K562 (cell line): Measurements from ENCODE around the gene C17orf78. TPM values are rescaled to one million over a fixed set of nuclear protein-coding genes. Genes with fewer than 3 reads are reported as not detected.

Experiments
- CBFA2T2 ChIP-seq: fragments of 450-650 bp; conservative IDR thresholded peaks from 2 replicates; pipeline ENCODE4 v1.6.1; 2017; ENCODE audit warnings: mild to moderate bottlenecking
- DNMT1 ChIP-seq: fragments of 450-650 bp; IDR thresholded peaks from 2 replicates; pipeline ENCODE4 v1.6.1; 2016; ENCODE audit warnings: antibody characterized with exemption, mild to moderate bottlenecking
- POLR2G ChIP-seq: fragments of 200-400 bp; formaldehyde crosslinking; IDR thresholded peaks from 2 replicates; pipeline ENCODE4 v1.6.1; 2017; ENCODE audit warnings: low read depth, mild to moderate bottlenecking, antibody characterized with exemption, low read length, moderate library complexity
- RNF2 ChIP-seq: sonication (generic); IDR thresholded peaks from 2 replicates; pipeline ENCODE4 v1.6.1; 2016
- SAP30 ChIP-seq: fragments of 200-600 bp; sonication (generic); IDR thresholded peaks from 2 replicates; pipeline ENCODE4 v1.6.1; 2012; ENCODE audit warnings: borderline replicate concordance, low read depth, mild to moderate bottlenecking, moderate library complexity, low read length, control low read depth, inconsistent platforms; ENCODE audit not compliant: insufficient read depth, poor library complexity, severe bottlenecking
- ZC3H4 ChIP-seq: sonication (generic); formaldehyde crosslinking; IDR thresholded peaks from 2 replicates; pipeline ENCODE4 v1.9.0; 2021; ENCODE audit warnings: missing genetic modification reagents, borderline replicate concordance
- ZKSCAN3 ChIP-seq: fragments of 250-450 bp; sonication (Bioruptor Pico); IDR thresholded peaks from 2 replicates; pipeline ENCODE4 v1.4.0; 2020
- ZNF584 ChIP-seq: fragments of 200-800 bp; sonication (Bioruptor generic); IDR thresholded peaks from 2 replicates; pipeline ENCODE4 v1.6.1; 2016; ENCODE audit warnings: low read depth, mild to moderate bottlenecking, missing genetic modification characterization, missing compliant biosample characterization
- polyA plus RNA-seq, 8 experiments: library from polyadenylated mRNA; depleted of rRNA in 4 of 8; stranded (reverse) in 5 of 8; unstranded in 3 of 8; fragments of >200 nt; fragmentation: Nextera tagmentation in 2 of 8; fragmentation: Illumina TruSeq in 1 of 8; extraction: Ambion mirVana in 2 of 8; extraction: Trizol in 1 of 8; gene quantifications; 2 replicates each; pipeline versions ENCODE4 v1.2.1 to v1.2.3, GENCODE V29; 2011 to 2014; ENCODE audit warnings: inconsistent platforms in 1 of 8, missing spikeins in 1 of 8
- total RNA-seq, 7 experiments: library from RNA; depleted of rRNA in 6 of 7; stranded (reverse); fragments of >200 nt in 6 of 7; fragmentation: Illumina TruSeq in 2 of 7; extraction: Trizol in 2 of 7; gene quantifications; 2 replicates each; pipeline versions ENCODE4 v1.2.1 to v1.2.3, GENCODE V29; 2011 to 2021; ENCODE audit warnings: low replicate concordance in 1 of 7
- TF ChIP-seq, protein P1 (sequence below), 2 experiments: fragments of 450-650 bp in 1 of 2; sonication (generic) in 1 of 2; formaldehyde crosslinking in 1 of 2; IDR thresholded peaks; 2 replicates each; pipeline versions ENCODE4 v1.7.1 to v1.9.0; 2016 to 2022; ENCODE audit warnings: inconsistent platforms in 1 of 2, mild to moderate bottlenecking in 1 of 2, missing genetic modification reagents in 1 of 2
- TF ChIP-seq, protein P2 (sequence below): fragments of 450-650 bp; IDR thresholded peaks from 2 replicates; pipeline ENCODE4 v1.6.1; 2016; ENCODE audit warnings: mild to moderate bottlenecking
- TF ChIP-seq, protein P3 (sequence below): fragments of 450-650 bp; IDR thresholded peaks from 2 replicates; pipeline ENCODE4 v1.7.0; 2016; ENCODE audit warnings: borderline replicate concordance

Gene C17orf78
- total and polyA plus RNA-seq, 9 of the 15 experiments (the other 6 are each of a cell fraction or from before 2014, with no cell fraction given): not detected

DNA sequence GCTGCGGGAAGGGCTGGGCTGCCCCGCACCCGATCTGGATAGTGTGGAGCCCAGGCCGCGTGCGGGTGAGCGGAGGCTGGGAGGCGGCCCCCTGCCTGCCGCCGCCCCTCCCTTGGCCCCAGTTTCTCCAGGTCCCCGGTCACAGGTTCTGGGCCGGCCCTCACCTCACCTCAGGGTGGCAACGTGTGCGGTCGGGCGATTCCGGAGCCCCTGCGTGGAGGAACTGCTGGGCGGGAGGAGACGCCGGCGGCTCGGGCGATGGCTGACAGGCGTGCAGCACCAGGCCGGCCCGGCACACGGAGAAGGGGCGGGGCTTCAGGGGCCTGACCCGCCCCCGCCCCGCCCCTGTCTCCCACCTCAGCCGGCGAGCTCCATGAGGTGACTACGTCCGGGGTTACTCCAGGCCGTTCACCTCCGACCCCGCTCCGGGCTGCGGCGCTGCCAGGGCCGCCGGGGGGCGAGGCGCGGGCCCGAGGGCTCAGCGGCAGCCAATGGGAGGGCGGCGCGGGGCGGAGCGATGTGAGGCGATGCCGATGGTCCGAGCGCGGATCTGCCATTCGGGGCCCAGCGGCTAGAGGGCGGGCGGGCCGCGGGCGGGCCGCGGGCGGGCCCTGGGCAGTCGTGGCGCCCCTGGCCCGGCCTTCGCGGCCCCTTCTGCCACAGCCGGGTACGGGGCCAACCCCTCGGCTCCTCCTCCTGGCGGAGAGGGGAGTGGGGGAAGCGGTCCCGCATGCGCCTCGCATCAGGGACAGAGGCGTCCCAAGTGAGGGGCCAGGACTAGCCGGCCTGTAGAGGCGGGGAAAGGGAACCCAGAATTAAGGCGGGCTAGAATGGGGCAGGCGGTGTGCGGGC is 16.7 kb upstream of the C17orf78 start (continued):
- TF ChIP-seq, protein P1, sequence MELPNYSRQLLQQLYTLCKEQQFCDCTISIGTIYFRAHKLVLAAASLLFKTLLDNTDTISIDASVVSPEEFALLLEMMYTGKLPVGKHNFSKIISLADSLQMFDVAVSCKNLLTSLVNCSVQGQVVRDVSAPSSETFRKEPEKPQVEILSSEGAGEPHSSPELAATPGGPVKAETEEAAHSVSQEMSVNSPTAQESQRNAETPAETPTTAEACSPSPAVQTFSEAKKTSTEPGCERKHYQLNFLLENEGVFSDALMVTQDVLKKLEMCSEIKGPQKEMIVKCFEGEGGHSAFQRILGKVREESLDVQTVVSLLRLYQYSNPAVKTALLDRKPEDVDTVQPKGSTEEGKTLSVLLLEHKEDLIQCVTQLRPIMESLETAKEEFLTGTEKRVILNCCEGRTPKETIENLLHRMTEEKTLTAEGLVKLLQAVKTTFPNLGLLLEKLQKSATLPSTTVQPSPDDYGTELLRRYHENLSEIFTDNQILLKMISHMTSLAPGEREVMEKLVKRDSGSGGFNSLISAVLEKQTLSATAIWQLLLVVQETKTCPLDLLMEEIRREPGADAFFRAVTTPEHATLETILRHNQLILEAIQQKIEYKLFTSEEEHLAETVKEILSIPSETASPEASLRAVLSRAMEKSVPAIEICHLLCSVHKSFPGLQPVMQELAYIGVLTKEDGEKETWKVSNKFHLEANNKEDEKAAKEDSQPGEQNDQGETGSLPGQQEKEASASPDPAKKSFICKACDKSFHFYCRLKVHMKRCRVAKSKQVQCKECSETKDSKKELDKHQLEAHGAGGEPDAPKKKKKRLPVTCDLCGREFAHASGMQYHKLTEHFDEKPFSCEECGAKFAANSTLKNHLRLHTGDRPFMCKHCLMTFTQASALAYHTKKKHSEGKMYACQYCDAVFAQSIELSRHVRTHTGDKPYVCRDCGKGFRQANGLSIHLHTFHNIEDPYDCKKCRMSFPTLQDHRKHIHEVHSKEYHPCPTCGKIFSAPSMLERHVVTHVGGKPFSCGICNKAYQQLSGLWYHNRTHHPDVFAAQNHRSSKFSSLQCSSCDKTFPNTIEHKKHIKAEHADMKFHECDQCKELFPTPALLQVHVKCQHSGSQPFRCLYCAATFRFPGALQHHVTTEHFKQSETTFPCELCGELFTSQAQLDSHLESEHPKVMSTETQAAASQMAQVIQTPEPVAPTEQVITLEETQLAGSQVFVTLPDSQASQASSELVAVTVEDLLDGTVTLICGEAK (IDR thresholded peaks at IDR 0.05): peak; percentile 70
- TF ChIP-seq, protein P1 (CRISPR knock-in tag; IDR thresholded peaks at IDR 0.05): no peak
- TF ChIP-seq SAP30 (peak; percentile 91), ZC3H4 (CRISPR knock-in tag) (no peak), ZNF584 (CRISPR knock-in tag) (no peak), RNF2 (no peak; the same call in 1 of the 2 replicates), ZKSCAN3 (CRISPR knock-in tag) (no peak), CBFA2T2 (no peak), POLR2G (peak; percentile 94), DNMT1 (no peak)
- TF ChIP-seq, protein P2, sequence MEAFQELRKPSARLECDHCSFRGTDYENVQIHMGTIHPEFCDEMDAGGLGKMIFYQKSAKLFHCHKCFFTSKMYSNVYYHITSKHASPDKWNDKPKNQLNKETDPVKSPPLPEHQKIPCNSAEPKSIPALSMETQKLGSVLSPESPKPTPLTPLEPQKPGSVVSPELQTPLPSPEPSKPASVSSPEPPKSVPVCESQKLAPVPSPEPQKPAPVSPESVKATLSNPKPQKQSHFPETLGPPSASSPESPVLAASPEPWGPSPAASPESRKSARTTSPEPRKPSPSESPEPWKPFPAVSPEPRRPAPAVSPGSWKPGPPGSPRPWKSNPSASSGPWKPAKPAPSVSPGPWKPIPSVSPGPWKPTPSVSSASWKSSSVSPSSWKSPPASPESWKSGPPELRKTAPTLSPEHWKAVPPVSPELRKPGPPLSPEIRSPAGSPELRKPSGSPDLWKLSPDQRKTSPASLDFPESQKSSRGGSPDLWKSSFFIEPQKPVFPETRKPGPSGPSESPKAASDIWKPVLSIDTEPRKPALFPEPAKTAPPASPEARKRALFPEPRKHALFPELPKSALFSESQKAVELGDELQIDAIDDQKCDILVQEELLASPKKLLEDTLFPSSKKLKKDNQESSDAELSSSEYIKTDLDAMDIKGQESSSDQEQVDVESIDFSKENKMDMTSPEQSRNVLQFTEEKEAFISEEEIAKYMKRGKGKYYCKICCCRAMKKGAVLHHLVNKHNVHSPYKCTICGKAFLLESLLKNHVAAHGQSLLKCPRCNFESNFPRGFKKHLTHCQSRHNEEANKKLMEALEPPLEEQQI: no peak
- TF ChIP-seq, protein P3, sequence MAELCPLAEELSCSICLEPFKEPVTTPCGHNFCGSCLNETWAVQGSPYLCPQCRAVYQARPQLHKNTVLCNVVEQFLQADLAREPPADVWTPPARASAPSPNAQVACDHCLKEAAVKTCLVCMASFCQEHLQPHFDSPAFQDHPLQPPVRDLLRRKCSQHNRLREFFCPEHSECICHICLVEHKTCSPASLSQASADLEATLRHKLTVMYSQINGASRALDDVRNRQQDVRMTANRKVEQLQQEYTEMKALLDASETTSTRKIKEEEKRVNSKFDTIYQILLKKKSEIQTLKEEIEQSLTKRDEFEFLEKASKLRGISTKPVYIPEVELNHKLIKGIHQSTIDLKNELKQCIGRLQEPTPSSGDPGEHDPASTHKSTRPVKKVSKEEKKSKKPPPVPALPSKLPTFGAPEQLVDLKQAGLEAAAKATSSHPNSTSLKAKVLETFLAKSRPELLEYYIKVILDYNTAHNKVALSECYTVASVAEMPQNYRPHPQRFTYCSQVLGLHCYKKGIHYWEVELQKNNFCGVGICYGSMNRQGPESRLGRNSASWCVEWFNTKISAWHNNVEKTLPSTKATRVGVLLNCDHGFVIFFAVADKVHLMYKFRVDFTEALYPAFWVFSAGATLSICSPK: no peak
